ENCODE measurements around the gene DCAF8L2. TPM values are rescaled to one million over a fixed set of nuclear protein-coding genes. Genes with fewer than 3 reads are reported as not detected.

Gene DCAF8L2
- total RNA-seq, 1 donor from 2014 or later: 0.29 TPM

GRCh38 chrX:27751976-27752375, 161.8 kb downstream of the DCAF8L2 start:
- Mint-ChIP-seq H3K36me3 (ENCODE audit: insufficient read depth) (no peaks in the 10 kb centered on the region), H3K4me3 (ENCODE audit: low read depth) (no peak overlapping the region), H3K9me3 (ENCODE audit: low read depth) (peaks cover 32% of the 10 kb centered on the region), H3K4me1 (ENCODE audit: low read depth) (no peaks in the 10 kb centered on the region), H3K27me3 (no peaks in the 10 kb centered on the region), H3K27ac (no peak overlapping the region)
- no peak for TF ChIP-seq CTCF (IDR thresholded peaks at IDR 0.05; ENCODE audit: unreplicated experiment)
- DNase-seq (ENCODE audit: low spot score, unreplicated experiment): no peak

- Mint-ChIP-seq H3K4me1 (ENCODE audit: low read depth) (peaks cover 2% of the 10 kb centered on the region), H3K4me3 (ENCODE audit: low read depth) (no peak overlapping the region), H3K36me3 (ENCODE audit: insufficient read depth) (peaks cover 1% of the 10 kb centered on the region), H3K27me3 (no peaks in the 10 kb centered on the region), H3K9me3 (ENCODE audit: low read depth) (peaks cover 20% of the 10 kb centered on the region), H3K27ac (no peak overlapping the region)
- TF ChIP-seq CTCF (IDR thresholded peaks at IDR 0.05; ENCODE audit: unreplicated experiment): no peak
- no peak for DNase-seq (ENCODE audit: low spot score, unreplicated experiment)
Measured at GRCh38 chrX:27765718-27766117, 175.6 kb downstream of the DCAF8L2 start.

GRCh38 chrX:27767387-27767786, 177.2 kb downstream of the DCAF8L2 start:
- Mint-ChIP-seq H3K4me3 (ENCODE audit: low read depth) (no peak overlapping the region), H3K27me3 (no peaks in the 10 kb centered on the region), H3K36me3 (ENCODE audit: insufficient read depth) (peaks cover 1% of the 10 kb centered on the region), H3K4me1 (ENCODE audit: low read depth) (peaks cover 2% of the 10 kb centered on the region), H3K9me3 (ENCODE audit: low read depth) (peaks cover 13% of the 10 kb centered on the region), H3K27ac (no peak overlapping the region)
- TF ChIP-seq CTCF (IDR thresholded peaks at IDR 0.05; ENCODE audit: unreplicated experiment): no peak
- no peak for DNase-seq (ENCODE audit: low spot score, unreplicated experiment)

- peaks cover 11% of the 10 kb centered on the region for H3K9me3 Mint-ChIP-seq (ENCODE audit: low read depth)
- no peak overlapping the region for H3K27ac Mint-ChIP-seq
- H3K4me3 Mint-ChIP-seq (ENCODE audit: low read depth): no peak overlapping the region
- H3K4me1 Mint-ChIP-seq (ENCODE audit: low read depth): no peaks in the 10 kb centered on the region
- TF ChIP-seq CTCF (IDR thresholded peaks at IDR 0.05; ENCODE audit: unreplicated experiment): no peak
- no peaks in the 10 kb centered on the region for H3K27me3 Mint-ChIP-seq
- no peaks in the 10 kb centered on the region for H3K36me3 Mint-ChIP-seq (ENCODE audit: insufficient read depth)
- DNase-seq (ENCODE audit: low spot score, unreplicated experiment): no peak
Measured at GRCh38 chrX:27775984-27776383, 185.8 kb downstream of the DCAF8L2 start.

GRCh38 chrX:27796640-27797257, 206.6 kb downstream of the DCAF8L2 start:
- Mint-ChIP-seq H3K27me3 (no peaks in the 10 kb centered on the region), H3K36me3 (ENCODE audit: insufficient read depth) (no peaks in the 10 kb centered on the region), H3K4me3 (ENCODE audit: low read depth) (no peak overlapping the region), H3K27ac (no peak overlapping the region), H3K4me1 (ENCODE audit: low read depth) (no peaks in the 10 kb centered on the region), H3K9me3 (ENCODE audit: low read depth) (peaks cover 3% of the 10 kb centered on the region)
- DNase-seq (ENCODE audit: low spot score, unreplicated experiment): no peak
- TF ChIP-seq CTCF (IDR thresholded peaks at IDR 0.05; ENCODE audit: unreplicated experiment): no peak

All from progenitor cell of endocrine pancreas (in vitro differentiated cells).